IPS-18c (cell line): ENCODE measurements around the gene PPP4R1.
"Not testable (repeated sequence)": the region's sequence is repeated elsewhere in the genome, so short reads cannot be mapped to it uniquely, and the experiment has no call there.

Source experiments
- H3K4me3 ChIP-seq: 2 replicates; pipeline ENCODE4 v1.7.0; 2013; ENCODE audit warnings: low read depth, mild to moderate bottlenecking, low read length, moderate library complexity; ENCODE audit not compliant: insufficient read depth
- H3K9me3 ChIP-seq: one replicate; pipeline ENCODE4 v1.6.1; 2013; ENCODE audit warnings: mild to moderate bottlenecking, low read length, moderate library complexity; ENCODE audit not compliant: control insufficient read depth, insufficient read depth

The PPP4R1 gene

GRCh38 chr18:9608728-9609127, 5.6 kb downstream of the PPP4R1 start:
- Histone ChIP-seq H3K9me3 (peaks cover 2% of the 10 kb centered on the region), H3K4me3 (no peak overlapping the region)

DNA sequence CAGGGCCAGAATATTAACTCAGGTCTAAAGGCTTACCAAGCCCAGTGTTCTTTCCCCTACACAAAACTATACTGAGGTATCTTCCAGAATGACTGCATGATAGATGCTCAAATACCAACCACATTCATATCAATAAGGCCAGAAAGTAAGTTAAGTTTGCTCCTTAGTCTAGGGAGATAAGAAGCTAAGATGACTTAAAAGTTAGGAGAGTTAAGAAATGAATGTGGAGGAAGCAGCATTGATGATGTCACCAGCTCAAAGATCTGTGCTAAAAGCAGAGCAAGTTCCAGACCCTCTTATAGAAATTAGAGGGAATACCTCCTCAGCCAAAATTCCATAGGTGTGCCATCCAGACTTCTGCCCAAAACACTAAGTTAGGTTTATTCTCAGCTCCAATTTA, 6.1 kb downstream of the PPP4R1 start:
- H3K4me3 ChIP-seq, result no peak overlapping the region
- peaks cover 2% of the 10 kb centered on the region for H3K9me3 ChIP-seq

DNA sequence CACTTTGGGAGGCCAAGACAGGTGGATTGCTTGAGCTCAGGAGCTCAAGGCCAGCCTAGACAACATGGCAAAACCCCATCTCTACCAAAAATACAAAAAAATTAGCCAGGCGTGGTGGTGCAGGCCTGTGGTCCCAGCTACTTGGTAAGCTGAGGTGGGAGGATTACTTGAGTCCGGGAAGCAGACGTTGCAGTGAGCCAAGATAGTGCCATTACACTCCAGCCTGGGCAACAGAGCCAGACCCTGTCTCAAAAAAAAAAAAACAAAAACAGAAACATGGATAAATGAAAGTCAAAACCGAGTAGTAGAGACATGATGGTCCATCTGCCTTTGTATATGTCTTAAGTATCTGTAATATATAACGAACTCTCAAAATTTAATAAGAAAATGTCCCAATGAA, 7.2 kb downstream of the PPP4R1 start:
- not testable (repeated sequence) for H3K4me3 ChIP-seq

GRCh38 chr18:9606039-9606438, 8.3 kb downstream of the PPP4R1 start:
- H3K9me3 ChIP-seq, result peaks cover 4% of the 10 kb centered on the region
- H3K4me3 ChIP-seq, result no peak overlapping the region

More for the DNA sequence above, 7.2 kb downstream of the PPP4R1 start:
- not testable (repeated sequence) for H3K9me3 ChIP-seq

GRCh38 chr18:9604348-9604747, 10.0 kb downstream of the PPP4R1 start:
- H3K4me3 ChIP-seq, result no peak overlapping the region
- H3K9me3 ChIP-seq, result peaks cover 4% of the 10 kb centered on the region

DNA sequence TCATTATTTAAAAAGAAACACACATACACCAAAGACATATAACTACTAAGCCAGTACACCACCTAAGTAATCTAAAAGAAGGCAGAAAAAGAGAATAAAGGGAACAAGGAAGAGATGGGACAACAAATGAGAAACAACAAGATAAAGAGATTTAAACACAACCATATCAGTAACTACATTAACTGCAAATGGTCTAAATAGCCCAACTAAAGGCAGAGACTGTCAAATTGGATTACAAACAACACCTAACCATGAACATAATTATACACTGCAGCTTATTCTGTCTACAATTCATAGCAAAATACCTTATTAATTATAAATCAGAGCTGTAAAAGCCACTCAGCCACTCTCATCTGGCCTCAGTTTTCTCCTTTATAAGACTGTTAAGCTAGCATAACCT, 15.0 kb downstream of the PPP4R1 start:
- peaks cover 4% of the 10 kb centered on the region for H3K9me3 ChIP-seq
- H3K4me3 ChIP-seq, result no peak overlapping the region

- no peak overlapping the region for H3K4me3 ChIP-seq
- peaks cover 2% of the 10 kb centered on the region for H3K9me3 ChIP-seq
Observed at GRCh38 chr18:9597609-9598008, 16.8 kb downstream of the PPP4R1 start.

GRCh38 chr18:9596843-9597526, 17.4 kb downstream of the PPP4R1 start:
- Histone ChIP-seq H3K9me3 (peaks cover 2% of the 10 kb centered on the region), H3K4me3 (no peak overlapping the region)

- H3K9me3 ChIP-seq, result peaks cover under 1% of the 10 kb centered on the region
- H3K4me3 ChIP-seq, result no peak overlapping the region
Observed at GRCh38 chr18:9596226-9596625, 18.1 kb downstream of the PPP4R1 start.

GRCh38 chr18:9594823-9595596, 19.3 kb downstream of the PPP4R1 start:
- Histone ChIP-seq H3K4me3 (no peak overlapping the region), H3K9me3 (no peaks in the 10 kb centered on the region)

- Histone ChIP-seq H3K4me3 (no peak overlapping the region), H3K9me3 (no peaks in the 10 kb centered on the region)
Observed at GRCh38 chr18:9587924-9588323, 26.4 kb downstream of the PPP4R1 start.

DNA sequence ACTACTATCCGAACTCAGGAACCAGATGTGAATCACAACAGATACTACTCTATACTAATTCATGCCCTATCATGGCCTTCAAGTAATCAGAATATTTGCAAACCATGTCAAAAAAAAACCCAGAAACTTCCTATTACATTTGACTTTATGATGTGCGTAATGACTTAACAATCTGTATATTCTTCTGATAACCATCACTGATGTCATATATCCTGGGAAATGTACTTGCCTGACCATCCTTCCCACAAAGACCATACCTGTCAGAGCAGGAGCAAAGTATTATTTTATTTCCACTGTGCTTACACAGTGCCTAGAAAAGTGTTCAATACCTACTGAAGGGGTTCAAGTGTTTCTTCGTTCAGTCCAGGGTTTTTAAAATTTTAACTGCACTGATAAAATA, 27.5 kb downstream of the PPP4R1 start:
- no peaks in the 10 kb centered on the region for H3K9me3 ChIP-seq
- H3K4me3 ChIP-seq, result no peak overlapping the region

- Histone ChIP-seq H3K9me3 (no peaks in the 10 kb centered on the region), H3K4me3 (no peak overlapping the region)
Observed at GRCh38 chr18:9581667-9582066, 32.7 kb downstream of the PPP4R1 start.

DNA sequence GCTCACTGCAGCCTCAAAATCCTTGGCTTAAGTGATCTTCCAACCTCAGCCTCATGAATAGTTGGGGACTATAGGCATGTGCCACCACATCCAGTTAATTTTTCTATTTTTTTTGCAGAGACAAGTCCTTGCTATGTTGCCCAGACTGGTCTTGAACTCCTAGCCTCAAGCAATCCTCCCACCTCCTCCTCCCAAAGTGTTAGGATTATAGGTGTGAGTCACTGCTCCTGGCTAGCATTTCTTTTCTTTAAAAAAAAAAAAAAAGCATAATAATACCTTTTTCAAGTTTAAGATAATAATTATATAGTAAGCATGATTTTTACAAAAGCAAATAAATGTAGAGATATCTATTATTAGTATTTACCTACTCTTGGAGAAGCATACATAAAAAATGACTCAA, 36.1 kb downstream of the PPP4R1 start:
- Histone ChIP-seq H3K4me3 (no peak overlapping the region), H3K9me3 (no peaks in the 10 kb centered on the region)

GRCh38 chr18:9577361-9577760, 37.0 kb downstream of the PPP4R1 start:
- Histone ChIP-seq H3K4me3 (no peak overlapping the region), H3K9me3 (no peaks in the 10 kb centered on the region)

GRCh38 chr18:9575558-9575957, 38.8 kb downstream of the PPP4R1 start:
- Histone ChIP-seq H3K4me3 (no peak overlapping the region), H3K9me3 (no peaks in the 10 kb centered on the region)

GRCh38 chr18:9574473-9575115, 39.8 kb downstream of the PPP4R1 start:
- H3K9me3 ChIP-seq, result no peaks in the 10 kb centered on the region
- H3K4me3 ChIP-seq, result no peak overlapping the region

- no peaks in the 10 kb centered on the region for H3K9me3 ChIP-seq
- no peak overlapping the region for H3K4me3 ChIP-seq
Observed at GRCh38 chr18:9571546-9571945, 42.8 kb downstream of the PPP4R1 start.
